HG03460 (cell line): ENCODE results near the gene AFF2.
A peak's percentile ranks its signal among the peaks of the same experiment; 100 is the strongest.

ENCODE experiments used
- ATAC-seq: cut with Tn5 transposase; IDR thresholded peaks from one replicate; pipeline ENCODE4 v1.9.1; 2021; ENCODE audit not compliant: unreplicated experiment

Gene AFF2

GRCh38 chrX:148914783-148915182, 414.4 kb downstream of the AFF2 start:
- ATAC-seq, result peak; percentile 87

GRCh38 chrX:148915474-148915873, 415.1 kb downstream of the AFF2 start:
- ATAC-seq, result peak; percentile 29

- ATAC-seq, result no peak
Observed at GRCh38 chrX:148917441-148917840, 417.0 kb downstream of the AFF2 start.

- no peak for ATAC-seq
Observed at GRCh38 chrX:148923631-148924030, 423.2 kb downstream of the AFF2 start.

- ATAC-seq, result no peak
Observed at GRCh38 chrX:148926371-148926770, 426.0 kb downstream of the AFF2 start.

GRCh38 chrX:148928811-148929210, 428.4 kb downstream of the AFF2 start:
- no peak for ATAC-seq

GRCh38 chrX:148929686-148930085, 429.3 kb downstream of the AFF2 start:
- ATAC-seq, result no peak

- no peak for ATAC-seq
Observed at GRCh38 chrX:148930206-148930729, 429.9 kb downstream of the AFF2 start.

- no peak for ATAC-seq
Observed at GRCh38 chrX:148933881-148934280, 433.5 kb downstream of the AFF2 start.

- ATAC-seq, result no peak
Observed at GRCh38 chrX:148938348-148938747, 437.9 kb downstream of the AFF2 start.

- ATAC-seq, result no peak
Observed at GRCh38 chrX:148940411-148940996, 440.1 kb downstream of the AFF2 start.

GRCh38 chrX:148942754-148943153, 442.3 kb downstream of the AFF2 start:
- no peak for ATAC-seq

- no peak for ATAC-seq
Observed at GRCh38 chrX:148947399-148947975, 447.1 kb downstream of the AFF2 start.

- no peak for ATAC-seq
Observed at GRCh38 chrX:148956352-148956751, 455.9 kb downstream of the AFF2 start.

GRCh38 chrX:148958901-148959300, 458.5 kb downstream of the AFF2 start:
- no peak for ATAC-seq

GRCh38 chrX:148960060-148960459, 459.6 kb downstream of the AFF2 start:
- no peak for ATAC-seq

- no peak for ATAC-seq
Observed at GRCh38 chrX:148961985-148962384, 461.6 kb downstream of the AFF2 start.

GRCh38 chrX:148976571-148977400, 476.4 kb downstream of the AFF2 start:
- ATAC-seq, result no peak

GRCh38 chrX:148979786-148980185, 479.4 kb downstream of the AFF2 start:
- no peak for ATAC-seq

GRCh38 chrX:148984238-148984637, 483.8 kb downstream of the AFF2 start:
- no peak for ATAC-seq

GRCh38 chrX:148991502-148991901, 491.1 kb downstream of the AFF2 start:
- no peak for ATAC-seq

- ATAC-seq, result no peak
Observed at GRCh38 chrX:148995661-148996060, 495.2 kb downstream of the AFF2 start.
